Kidney epithelial cell (primary cell): ENCODE data around the gene C2CD4A. TPM values are rescaled to one million over a fixed set of nuclear protein-coding genes. Genes with fewer than 3 reads are reported as not detected.

ENCODE experiments used
- DNase-seq: peaks from one replicate; pipeline ENCODE4 v3.0.0-alpha.2; 2010; ENCODE audit warnings: low read depth
- H3K27me3 ChIP-seq: 2 replicates; pipeline ENCODE4 v1.6.0; 2011; ENCODE audit warnings: low read length; ENCODE audit not compliant: control insufficient read depth, insufficient read depth
- H3K36me3 ChIP-seq: 2 replicates; pipeline ENCODE4 v1.5.1; 2011; ENCODE audit warnings: low read length; ENCODE audit not compliant: control insufficient read depth, insufficient read depth
- H3K4me3 ChIP-seq: 2 replicates; pipeline ENCODE4 v1.5.1; 2011; ENCODE audit warnings: low read depth, mild to moderate bottlenecking, control low read depth, low read length
- CTCF ChIP-seq: IDR thresholded peaks from 2 replicates; pipeline ENCODE4 v1.5.1; 2011; ENCODE audit warnings: mild to moderate bottlenecking, moderate library complexity, low read length, control low read depth, inconsistent platforms; ENCODE audit not compliant: insufficient read depth, poor library complexity, severe bottlenecking
- total RNA-seq: library from RNA; depleted of rRNA; stranded (reverse); fragments of >200 nt; gene quantifications from 2 replicates; pipeline ENCODE4 v1.2.3, GENCODE V29; 2015

C2CD4A gene
- total RNA-seq, 1 donor from 2014 or later, result 0.25 TPM

- Histone ChIP-seq H3K36me3 (no peaks in the 10 kb centered on the region), H3K27me3 (no peaks in the 10 kb centered on the region), H3K4me3 (no peak overlapping the region)
- TF ChIP-seq CTCF, result no peak
- DNase-seq, result no peak
Measured at GRCh38 chr15:62107571-62108121, 40.9 kb downstream of the C2CD4A start.

- no peak overlapping the region for H3K4me3 ChIP-seq
- H3K27me3 ChIP-seq, result no peaks in the 10 kb centered on the region
- DNase-seq, result no peak
- no peaks in the 10 kb centered on the region for H3K36me3 ChIP-seq
- TF ChIP-seq CTCF, result no peak
Measured at GRCh38 chr15:62108411-62108810, 41.6 kb downstream of the C2CD4A start.

GRCh38 chr15:62109437-62109836 is 42.7 kb downstream of the C2CD4A start:
- H3K4me3 ChIP-seq, result no peak overlapping the region
- H3K27me3 ChIP-seq, result no peaks in the 10 kb centered on the region
- TF ChIP-seq CTCF, result no peak
- no peak for DNase-seq
- no peaks in the 10 kb centered on the region for H3K36me3 ChIP-seq

GRCh38 chr15:62109982-62110851 is 43.4 kb downstream of the C2CD4A start:
- Histone ChIP-seq H3K4me3 (no peak overlapping the region), H3K27me3 (no peaks in the 10 kb centered on the region), H3K36me3 (no peaks in the 10 kb centered on the region)
- DNase-seq, result no peak
- no peak for TF ChIP-seq CTCF

GRCh38 chr15:62112081-62112480 is 45.3 kb downstream of the C2CD4A start:
- DNase-seq, result no peak
- Histone ChIP-seq H3K4me3 (no peak overlapping the region), H3K27me3 (no peaks in the 10 kb centered on the region), H3K36me3 (no peaks in the 10 kb centered on the region)
- TF ChIP-seq CTCF, result no peak
